BE2C (cell line): ENCODE results near the gene ATP5MC2.

Source experiments
- DNase-seq: peaks from one replicate; pipeline ENCODE4 v3.0.0-alpha.2; 2020
- H3K27me3 ChIP-seq: fragments of 250-450 bp; sonication (Bioruptor Pico); 2 replicates; pipeline ENCODE4 v1.5.1; 2020; ENCODE audit warnings: mild to moderate bottlenecking
- H3K36me3 ChIP-seq: fragments of 250-450 bp; sonication (Bioruptor Pico); 2 replicates; pipeline ENCODE4 v1.5.1; 2020; ENCODE audit warnings: mild to moderate bottlenecking
- H3K4me1 ChIP-seq: fragments of 250-450 bp; sonication (Bioruptor Pico); 2 replicates; pipeline ENCODE4 v1.5.1; 2020
- H3K4me3 ChIP-seq: 2 replicates; pipeline ENCODE4 v1.5.1; 2011; ENCODE audit warnings: low read depth, low read length
- H3K9me3 ChIP-seq: fragments of 250-450 bp; sonication (Bioruptor Pico); 2 replicates; pipeline ENCODE4 v1.5.1; 2020
- CTCF ChIP-seq: IDR thresholded peaks from 2 replicates; pipeline ENCODE4 v1.5.1; 2012; ENCODE audit warnings: mild to moderate bottlenecking, low read depth, low read length

ATP5MC2 gene

GRCh38 chr12:53622724-53623123, 53.2 kb downstream of the ATP5MC2 start:
- H3K4me3 ChIP-seq: no peak overlapping the region
- H3K9me3 ChIP-seq: no peaks in the 10 kb centered on the region
- no peaks in the 10 kb centered on the region for H3K27me3 ChIP-seq
- H3K4me1 ChIP-seq: no peaks in the 10 kb centered on the region
- no peak for DNase-seq
- TF ChIP-seq CTCF: no peak
- no peaks in the 10 kb centered on the region; the same call in 1 of the 2 replicates for H3K36me3 ChIP-seq

- no peak for DNase-seq
- no peaks in the 10 kb centered on the region for H3K9me3 ChIP-seq
- no peaks in the 10 kb centered on the region; the same call in 1 of the 2 replicates for H3K36me3 ChIP-seq
- H3K4me3 ChIP-seq: no peak overlapping the region
- TF ChIP-seq CTCF: no peak
- no peaks in the 10 kb centered on the region for H3K4me1 ChIP-seq
- no peaks in the 10 kb centered on the region for H3K27me3 ChIP-seq
Measured at GRCh38 chr12:53618275-53618674, 57.6 kb downstream of the ATP5MC2 start.

GRCh38 chr12:53617700-53618099, 58.2 kb downstream of the ATP5MC2 start:
- Histone ChIP-seq H3K4me3 (no peak overlapping the region), H3K36me3 (no peaks in the 10 kb centered on the region; the same call in 1 of the 2 replicates), H3K4me1 (no peaks in the 10 kb centered on the region), H3K27me3 (no peaks in the 10 kb centered on the region), H3K9me3 (no peaks in the 10 kb centered on the region)
- no peak for DNase-seq
- no peak for TF ChIP-seq CTCF

- no peak for TF ChIP-seq CTCF
- Histone ChIP-seq H3K9me3 (no peaks in the 10 kb centered on the region), H3K4me1 (no peaks in the 10 kb centered on the region), H3K27me3 (no peaks in the 10 kb centered on the region), H3K36me3 (no peaks in the 10 kb centered on the region; the same call in 1 of the 2 replicates), H3K4me3 (no peak overlapping the region)
- DNase-seq: no peak
Measured at GRCh38 chr12:53616950-53617349, 58.9 kb downstream of the ATP5MC2 start.
